Nephron progenitor cell (in vitro differentiated cells): ENCODE results near the gene AK4.

Experiments used
- DNase-seq: peaks from one replicate; pipeline ENCODE4 v3.0.0; 2021
- H3K27ac Mint-ChIP-seq: 2 replicates; pipeline ENCODE4 v1.8.0; 2021; ENCODE audit warnings: mild to moderate bottlenecking, moderate library complexity, mixed read lengths
- H3K27me3 Mint-ChIP-seq: 2 replicates; pipeline ENCODE4 v1.8.0; 2021; ENCODE audit warnings: mild to moderate bottlenecking, low read depth, mixed read lengths; ENCODE audit not compliant: poor library complexity
- H3K36me3 Mint-ChIP-seq: 2 replicates; pipeline ENCODE4 v1.8.0; 2021; ENCODE audit warnings: low read depth, mixed read lengths
- H3K4me1 Mint-ChIP-seq: 2 replicates; pipeline ENCODE4 v1.8.0; 2021; ENCODE audit warnings: mixed read lengths
- H3K4me3 Mint-ChIP-seq: 2 replicates; pipeline ENCODE4 v1.8.0; 2021; ENCODE audit warnings: mild to moderate bottlenecking, moderate library complexity, mixed read lengths
- H3K9me3 Mint-ChIP-seq: 2 replicates; pipeline ENCODE4 v1.8.0; 2021; ENCODE audit warnings: mild to moderate bottlenecking, moderate library complexity, mixed read lengths
- CTCF ChIP-seq: fragments of 200-600 bp; sonication (generic); IDR thresholded peaks from 2 replicates; pipeline ENCODE4 v1.5.0; 2021; ENCODE audit warnings: antibody characterized with exemption

The AK4 gene

GRCh38 chr1:65197636-65198035 lies 49.6 kb downstream of the AK4 start:
- Mint-ChIP-seq H3K27me3 (peaks cover 3% of the 10 kb centered on the region), H3K27ac (no peak overlapping the region), H3K4me1 (no peaks in the 10 kb centered on the region), H3K9me3 (no peaks in the 10 kb centered on the region), H3K36me3 (peaks cover 50% of the 10 kb centered on the region), H3K4me3 (no peak overlapping the region)
- no peak for DNase-seq
- no peak for TF ChIP-seq CTCF

GRCh38 chr1:65198096-65198495 lies 50.1 kb downstream of the AK4 start:
- Mint-ChIP-seq H3K9me3 (no peaks in the 10 kb centered on the region), H3K27ac (no peak overlapping the region), H3K4me1 (no peaks in the 10 kb centered on the region), H3K4me3 (no peak overlapping the region), H3K36me3 (peaks cover 46% of the 10 kb centered on the region), H3K27me3 (peaks cover 3% of the 10 kb centered on the region)
- TF ChIP-seq CTCF: no peak
- no peak for DNase-seq

- Mint-ChIP-seq H3K4me1 (no peaks in the 10 kb centered on the region), H3K27ac (no peak overlapping the region), H3K36me3 (peaks cover 34% of the 10 kb centered on the region), H3K4me3 (no peak overlapping the region), H3K27me3 (peaks cover 3% of the 10 kb centered on the region), H3K9me3 (no peaks in the 10 kb centered on the region)
- no peak for DNase-seq
- TF ChIP-seq CTCF: no peak
These were observed 52.4 kb downstream of the AK4 start for GRCh38 chr1:65200411-65200810.

GRCh38 chr1:65206836-65207235 lies 58.8 kb downstream of the AK4 start:
- Mint-ChIP-seq H3K27me3 (no peaks in the 10 kb centered on the region), H3K4me1 (no peaks in the 10 kb centered on the region), H3K4me3 (no peak overlapping the region), H3K27ac (no peak overlapping the region), H3K9me3 (no peaks in the 10 kb centered on the region), H3K36me3 (peaks cover 12% of the 10 kb centered on the region)
- no peak for TF ChIP-seq CTCF
- no peak for DNase-seq

GRCh38 chr1:65207317-65207716 lies 59.3 kb downstream of the AK4 start:
- Mint-ChIP-seq H3K4me3 (no peak overlapping the region), H3K36me3 (peaks cover 13% of the 10 kb centered on the region), H3K27me3 (no peaks in the 10 kb centered on the region), H3K27ac (no peak overlapping the region), H3K9me3 (no peaks in the 10 kb centered on the region), H3K4me1 (no peaks in the 10 kb centered on the region)
- no peak for DNase-seq
- no peak for TF ChIP-seq CTCF

- Mint-ChIP-seq H3K4me1 (no peaks in the 10 kb centered on the region), H3K9me3 (no peaks in the 10 kb centered on the region), H3K36me3 (peaks cover 13% of the 10 kb centered on the region), H3K27ac (no peak overlapping the region), H3K27me3 (no peaks in the 10 kb centered on the region), H3K4me3 (no peak overlapping the region)
- TF ChIP-seq CTCF: no peak
- DNase-seq: no peak
These were observed 60.6 kb downstream of the AK4 start for GRCh38 chr1:65208563-65208973.
